GM12875 (cell line): ENCODE measurements around the gene ZDHHC4.
"Not testable (repeated sequence)": the region's sequence is repeated elsewhere in the genome, so short reads cannot be mapped to it uniquely, and the experiment has no call there.

Source experiments
- H3K4me3 ChIP-seq: one replicate; pipeline ENCODE4 v1.5.1; 2011; ENCODE audit warnings: low read depth, low read length, control low read depth
- CTCF ChIP-seq: IDR thresholded peaks from 2 replicates; pipeline ENCODE4 v1.5.1; 2011; ENCODE audit warnings: low read depth, mild to moderate bottlenecking, control low read depth, inconsistent platforms, low read length, moderate library complexity, borderline replicate concordance; ENCODE audit not compliant: insufficient read depth

ZDHHC4 gene

GRCh38 chr7:6578114-6579084, 1.1 kb downstream of the ZDHHC4 start:
- H3K4me3 ChIP-seq: no peak overlapping the region
- no peak for TF ChIP-seq CTCF

GRCh38 chr7:6579446-6579845, 2.2 kb downstream of the ZDHHC4 start:
- TF ChIP-seq CTCF: 0 out of 2 replicates have a peak, but pooled peaks have one; percentile 19

GRCh38 chr7:6585746-6586432, 8.6 kb downstream of the ZDHHC4 start:
- not testable (repeated sequence) for H3K4me3 ChIP-seq

More at GRCh38 chr7:6579446-6579845, 2.2 kb downstream of the ZDHHC4 start:
- H3K4me3 ChIP-seq: no peak overlapping the region

GRCh38 chr7:6588566-6588965, 11.3 kb downstream of the ZDHHC4 start:
- no peak overlapping the region for H3K4me3 ChIP-seq
- TF ChIP-seq CTCF: no peak

- no peak for TF ChIP-seq CTCF
Observed at GRCh38 chr7:6589151-6589828, 12.0 kb downstream of the ZDHHC4 start.

GRCh38 chr7:6589829-6590644, 12.8 kb downstream of the ZDHHC4 start, which contains the start of gene INTS15:
Gene INTS15 (plus strand): TSS chr7:6590021. CDS start chr7:6590284, 263 bp downstream.
- H3K4me3 ChIP-seq: peak within 1 kb of the TSS; percentile 98
- peak; percentile 87 for TF ChIP-seq CTCF

More at GRCh38 chr7:6589151-6589828, 12.0 kb downstream of the ZDHHC4 start:
- peak overlapping the region; percentile 24 for H3K4me3 ChIP-seq
